ENCODE results near the gene NUDT9. TPM values are rescaled to one million over a fixed set of nuclear protein-coding genes. Genes with fewer than 3 reads are reported as not detected.

Gene NUDT9, protein sequence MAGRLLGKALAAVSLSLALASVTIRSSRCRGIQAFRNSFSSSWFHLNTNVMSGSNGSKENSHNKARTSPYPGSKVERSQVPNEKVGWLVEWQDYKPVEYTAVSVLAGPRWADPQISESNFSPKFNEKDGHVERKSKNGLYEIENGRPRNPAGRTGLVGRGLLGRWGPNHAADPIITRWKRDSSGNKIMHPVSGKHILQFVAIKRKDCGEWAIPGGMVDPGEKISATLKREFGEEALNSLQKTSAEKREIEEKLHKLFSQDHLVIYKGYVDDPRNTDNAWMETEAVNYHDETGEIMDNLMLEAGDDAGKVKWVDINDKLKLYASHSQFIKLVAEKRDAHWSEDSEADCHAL
- total RNA-seq = 9.5 and 19.3 TPM in 2 replicates

GRCh38 chr4:87422104-87423052 is at the start of gene NUDT9:
NUDT9 (plus strand) TSS chr4:87422573; CDS start chr4:87422906, 333 bp downstream.

GRCh38 chr4:87390891-87391575 is 31.3 kb upstream of the NUDT9 start, which contains the start of gene HSD17B11:
HSD17B11 (minus strand) TSS chr4:87391188; CDS start chr4:87391070, 118 bp downstream.

Other genes starting within 250 kb of the NUDT9 start
- gene KLHL8, start 202.0 kb upstream of the NUDT9 start, total RNA-seq = 16.5 and 23.9 TPM in 2 replicates
- gene HSD17B13, start 99.7 kb upstream of the NUDT9 start, total RNA-seq = 0.14 and 0.18 TPM in 2 replicates
- gene HSD17B11, start 31.4 kb upstream of the NUDT9 start, total RNA-seq = 40.0 and 42.0 TPM in 2 replicates
- under 0.01 and 0.18 TPM in 2 replicates for gene SPARCL1, start 106.8 kb downstream of the NUDT9 start, total RNA-seq
- gene DSPP, start 186.0 kb downstream of the NUDT9 start, total RNA-seq = not detected in 2 replicates
- not detected in 2 replicates for gene DMP1, start 227.7 kb downstream of the NUDT9 start, total RNA-seq